Measurements from ENCODE around the gene SPEN.
"Not testable (repeated sequence)": the region's sequence is repeated elsewhere in the genome, so short reads cannot be mapped to it uniquely, and the experiment has no call there.

Gene SPEN

DNA sequence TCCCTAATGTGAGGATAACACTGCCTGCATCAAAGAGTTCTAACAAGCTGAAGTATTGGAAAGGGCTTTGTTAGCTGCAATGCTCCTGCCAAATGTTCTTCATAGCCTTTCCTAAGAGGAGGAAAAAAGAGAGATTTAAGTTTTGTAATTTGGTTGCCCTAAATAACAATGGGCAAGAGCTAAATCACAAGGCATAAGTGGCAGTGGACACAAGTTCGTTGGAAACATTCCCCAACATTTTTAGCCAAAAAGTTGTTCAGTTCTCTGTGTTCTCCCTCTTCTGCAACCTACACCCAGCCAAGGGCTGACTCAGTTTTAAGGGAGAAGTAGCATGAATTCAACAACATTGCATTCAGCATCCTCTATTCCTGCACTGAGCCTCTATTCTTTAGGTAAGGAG, 37.4 kb upstream of the SPEN start:
- Histone ChIP-seq H4K20me1 (no peaks in the 10 kb centered on the region), H3K4me3 (no peak overlapping the region), H3K36me3 (no peaks in the 10 kb centered on the region), H3K4me2 (no peak overlapping the region), H3K27ac (no peak overlapping the region), H3K9me3 (no peaks in the 10 kb centered on the region), H3K4me1 (peaks cover 24% of the 10 kb centered on the region), H3K9ac (no peak overlapping the region), H3K27me3 (no peaks in the 10 kb centered on the region)
- TF ChIP-seq Cebpa-rat (IDR thresholded peaks at IDR 0.05): no peak

DNA sequence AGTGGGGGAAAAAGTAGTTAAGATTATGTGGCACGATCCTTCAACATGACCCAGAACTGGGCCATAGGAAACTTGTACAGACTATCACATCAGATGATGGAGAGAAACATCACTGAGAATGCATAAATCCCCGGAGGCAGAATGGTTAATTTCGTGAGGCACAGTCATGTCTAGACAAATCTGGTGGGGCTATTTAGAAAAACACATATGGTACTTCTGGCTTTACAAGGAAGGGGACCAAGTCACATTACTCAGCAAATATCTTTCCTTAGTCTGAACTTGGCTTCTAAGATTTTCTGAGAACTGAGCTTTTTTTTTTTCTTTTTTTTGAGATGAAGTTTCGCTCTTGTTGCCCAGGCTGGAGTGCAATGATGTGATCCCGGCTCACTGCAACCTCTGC, 30.8 kb upstream of the SPEN start:
- Histone ChIP-seq H3K36me3 (no peaks in the 10 kb centered on the region), H3K9me3 (no peaks in the 10 kb centered on the region), H4K20me1 (no peaks in the 10 kb centered on the region), H3K27me3 (no peaks in the 10 kb centered on the region), H3K9ac (no peak overlapping the region), H3K4me3 (no peak overlapping the region), H3K4me1 (peaks cover 53% of the 10 kb centered on the region), H3K4me2 (peak overlapping the region; percentile 17), H3K27ac (no peak overlapping the region)
- no peak for TF ChIP-seq Cebpa-rat (IDR thresholded peaks at IDR 0.05)

DNA sequence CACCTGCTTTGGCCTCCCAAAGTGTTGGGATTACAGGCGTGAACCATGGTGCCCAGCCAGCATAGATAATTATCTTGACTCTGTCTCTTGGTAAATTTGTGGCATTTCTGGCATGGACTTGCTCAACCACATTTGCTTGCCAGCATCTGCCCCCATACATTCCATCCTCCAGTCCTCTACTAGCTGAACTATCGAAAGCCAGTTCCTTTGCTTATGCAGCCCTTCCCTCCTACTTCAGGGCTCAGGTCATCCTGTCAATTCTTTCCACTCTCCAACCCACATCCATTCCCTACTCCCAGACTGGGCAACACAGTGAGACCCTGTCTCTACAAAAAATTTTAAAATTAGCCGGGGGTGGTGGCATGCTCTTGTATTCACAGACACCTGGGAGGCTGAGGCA, 27.0 kb upstream of the SPEN start:
- Histone ChIP-seq H3K27me3 (no peaks in the 10 kb centered on the region), H3K9ac (no peak overlapping the region), H3K4me1 (peaks cover 30% of the 10 kb centered on the region), H3K9me3 (no peaks in the 10 kb centered on the region), H4K20me1 (no peaks in the 10 kb centered on the region), H3K4me3 (no peak overlapping the region), H3K36me3 (no peaks in the 10 kb centered on the region), H3K4me2 (no peak overlapping the region), H3K27ac (no peak overlapping the region)
- no peak for TF ChIP-seq Cebpa-rat (IDR thresholded peaks at IDR 0.05)

DNA sequence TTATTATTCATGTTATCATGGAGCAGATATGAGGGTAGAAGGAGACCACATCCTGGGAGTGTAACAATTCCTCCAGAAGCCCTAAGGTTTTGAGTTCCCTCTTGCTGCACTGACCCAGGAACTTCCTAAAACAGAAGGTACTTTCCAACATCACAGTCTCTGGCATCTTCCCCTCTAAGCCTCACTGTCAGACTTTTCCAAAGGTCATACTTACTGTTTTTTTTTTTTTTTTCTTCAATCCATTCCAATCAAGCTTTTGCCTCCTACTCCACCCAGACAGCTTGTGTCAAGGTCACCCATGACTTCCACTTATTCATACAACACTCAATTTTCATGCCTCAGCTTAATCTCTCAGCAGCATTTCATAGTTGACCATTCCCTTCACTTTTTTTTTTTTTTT, 21.7 kb upstream of the SPEN start:
- H3K27ac ChIP-seq: no peak overlapping the region
- no peaks in the 10 kb centered on the region for H3K9me3 ChIP-seq
- peak overlapping the region; percentile 54 for H3K4me2 ChIP-seq
- peaks cover 44% of the 10 kb centered on the region for H3K4me1 ChIP-seq
- no peaks in the 10 kb centered on the region for H4K20me1 ChIP-seq
- no peak for TF ChIP-seq Cebpa-rat (IDR thresholded peaks at IDR 0.05)
- no peaks in the 10 kb centered on the region for H3K36me3 ChIP-seq
- no peaks in the 10 kb centered on the region for H3K27me3 ChIP-seq
- no peak overlapping the region for H3K9ac ChIP-seq
- no peak overlapping the region for H3K4me3 ChIP-seq

DNA sequence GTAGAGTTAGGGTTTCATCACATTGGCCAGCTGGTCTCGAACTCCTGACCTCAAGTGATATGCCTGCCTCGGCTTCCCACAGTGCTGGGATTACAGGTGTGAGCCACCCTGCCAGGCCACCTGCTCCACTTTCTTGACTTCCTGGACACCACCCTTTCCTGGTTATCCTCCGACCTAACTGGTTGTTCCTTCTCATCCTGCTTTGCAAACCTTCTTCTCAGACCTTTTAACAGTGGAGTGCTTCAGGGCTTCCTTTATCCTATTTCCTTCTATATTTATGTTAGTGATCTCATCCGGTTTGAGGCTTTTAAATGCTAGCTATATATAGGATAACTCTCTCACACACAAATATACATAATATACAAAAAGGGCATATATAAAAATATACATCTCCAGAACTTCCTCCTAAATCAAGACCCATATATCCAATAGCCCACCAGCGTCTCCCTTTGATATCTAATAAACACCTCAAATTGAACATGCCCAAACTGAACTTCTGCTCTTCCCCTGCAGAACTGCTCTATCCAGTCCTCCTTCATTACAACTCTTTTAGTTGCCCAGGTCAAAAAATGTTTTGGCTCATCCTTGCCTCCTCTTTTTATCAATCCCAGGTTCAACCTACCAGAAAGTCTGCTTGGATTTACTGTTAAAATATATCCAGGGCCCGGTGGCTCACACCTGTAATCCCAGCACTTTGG, 20.5 kb upstream of the SPEN start:
- peak overlapping the region; percentile 26; the same call in 1 of the 2 replicates for H3K4me2 ChIP-seq
- no peak for TF ChIP-seq Cebpa-rat (IDR thresholded peaks at IDR 0.05)

DNA sequence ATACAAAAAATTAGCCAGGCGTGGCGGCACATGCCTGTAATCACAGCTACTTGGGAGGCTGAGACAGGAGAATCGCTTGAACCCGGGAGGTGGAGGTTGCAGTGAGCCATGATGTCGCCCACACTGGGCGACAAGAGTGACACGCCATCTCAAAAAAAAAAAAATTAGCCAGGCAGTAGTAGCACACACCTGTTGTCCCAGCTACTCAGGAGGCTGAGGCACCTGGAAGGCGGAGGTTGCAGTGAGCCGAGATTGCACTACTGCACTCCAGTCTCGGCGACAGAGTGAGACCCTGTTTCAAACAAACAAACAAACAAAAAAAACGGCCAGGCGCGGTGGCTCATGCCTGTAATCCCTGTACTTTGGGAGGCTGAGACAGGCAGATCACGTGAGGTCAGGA, 19.9 kb upstream of the SPEN start:
- H3K27me3 ChIP-seq, H3K9me3 ChIP-seq, H4K20me1 ChIP-seq, H3K36me3 ChIP-seq, H3K4me2 ChIP-seq, H3K27ac ChIP-seq, H3K9ac ChIP-seq, H3K4me3 ChIP-seq: not testable (repeated sequence)
- H3K4me1 ChIP-seq: peaks cover 62% of the 10 kb centered on the region

More for the DNA sequence above, 20.5 kb upstream of the SPEN start:
- Histone ChIP-seq H3K9me3 (no peaks in the 10 kb centered on the region), H3K4me1 (peaks cover 56% of the 10 kb centered on the region), H3K4me3 (no peak overlapping the region), H3K27ac (no peak overlapping the region), H3K36me3 (no peaks in the 10 kb centered on the region), H3K9ac (no peak overlapping the region), H4K20me1 (no peaks in the 10 kb centered on the region), H3K27me3 (no peaks in the 10 kb centered on the region)

- H3K4me2 ChIP-seq: peak overlapping the region; percentile 91
- H3K4me1 ChIP-seq: peaks cover 72% of the 10 kb centered on the region
- not testable (repeated sequence) for H3K36me3 ChIP-seq
Observed at GRCh38 chr1:15828931-15829330, 18.6 kb upstream of the SPEN start.

GRCh38 chr1:15830258-15830657, 17.2 kb upstream of the SPEN start:
- 0 out of 2 replicates have a peak overlapping the region, but pooled peaks have one; percentile 34 for H3K9ac ChIP-seq
- peak overlapping the region; percentile 29; the same call in 1 of the 2 replicates for H3K4me3 ChIP-seq
- no peaks in the 10 kb centered on the region for H3K36me3 ChIP-seq
- no peak for TF ChIP-seq Cebpa-rat (IDR thresholded peaks at IDR 0.05)
- H4K20me1 ChIP-seq: no peaks in the 10 kb centered on the region
- H3K27me3 ChIP-seq: no peaks in the 10 kb centered on the region
- H3K4me1 ChIP-seq: peaks cover 70% of the 10 kb centered on the region
- H3K27ac ChIP-seq: peak overlapping the region; percentile 50
- no peaks in the 10 kb centered on the region for H3K9me3 ChIP-seq
- H3K4me2 ChIP-seq: peak overlapping the region; percentile 91

More at GRCh38 chr1:15828931-15829330, 18.6 kb upstream of the SPEN start:
- H3K9ac ChIP-seq, H3K27me3 ChIP-seq, H3K4me3 ChIP-seq, H3K9me3 ChIP-seq, H4K20me1 ChIP-seq: not testable (repeated sequence)
- 0 out of 2 replicates have a peak overlapping the region, but pooled peaks have one; percentile 50 for H3K27ac ChIP-seq

DNA sequence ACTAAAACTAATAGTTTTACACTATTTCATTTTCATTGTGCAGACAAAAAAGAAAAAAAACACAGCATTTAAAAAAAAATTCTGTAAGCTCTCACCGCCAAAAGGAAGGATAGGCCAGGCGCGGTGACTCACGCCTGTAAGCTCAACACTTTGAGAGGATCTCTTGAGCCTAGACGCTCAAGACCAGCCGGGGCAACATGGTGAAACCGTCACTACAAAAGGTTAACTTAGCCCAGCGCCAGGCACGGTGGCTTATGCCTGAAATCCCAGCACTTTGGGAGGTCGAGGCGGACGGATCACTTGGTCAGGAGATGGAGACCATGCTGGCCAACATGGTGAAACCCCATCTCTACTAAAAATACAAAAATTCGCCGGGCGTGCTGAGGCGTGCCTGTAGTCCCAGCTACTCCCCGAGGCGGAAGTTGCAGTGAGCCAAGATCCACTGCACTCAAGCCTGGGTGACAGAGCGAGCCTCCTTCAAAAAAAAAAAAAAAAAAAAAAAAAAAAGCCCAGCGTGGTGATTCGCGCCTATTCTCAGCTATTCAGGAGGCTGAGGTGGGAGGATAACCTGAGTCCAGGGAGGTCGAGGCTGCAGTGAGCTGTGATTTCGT, 14.3 kb upstream of the SPEN start:
- Histone ChIP-seq H3K9ac (peak overlapping the region; percentile 99), H3K9me3 (no peaks in the 10 kb centered on the region), H3K27ac (peak overlapping the region; percentile 99), H3K4me1 (peaks cover 64% of the 10 kb centered on the region), H3K27me3 (no peaks in the 10 kb centered on the region), H3K4me3 (peak overlapping the region; percentile 78), H3K36me3 (no peaks in the 10 kb centered on the region), H3K4me2 (peak overlapping the region; percentile 91), H4K20me1 (no peaks in the 10 kb centered on the region)
- no peak for TF ChIP-seq Cebpa-rat (IDR thresholded peaks at IDR 0.05)

DNA sequence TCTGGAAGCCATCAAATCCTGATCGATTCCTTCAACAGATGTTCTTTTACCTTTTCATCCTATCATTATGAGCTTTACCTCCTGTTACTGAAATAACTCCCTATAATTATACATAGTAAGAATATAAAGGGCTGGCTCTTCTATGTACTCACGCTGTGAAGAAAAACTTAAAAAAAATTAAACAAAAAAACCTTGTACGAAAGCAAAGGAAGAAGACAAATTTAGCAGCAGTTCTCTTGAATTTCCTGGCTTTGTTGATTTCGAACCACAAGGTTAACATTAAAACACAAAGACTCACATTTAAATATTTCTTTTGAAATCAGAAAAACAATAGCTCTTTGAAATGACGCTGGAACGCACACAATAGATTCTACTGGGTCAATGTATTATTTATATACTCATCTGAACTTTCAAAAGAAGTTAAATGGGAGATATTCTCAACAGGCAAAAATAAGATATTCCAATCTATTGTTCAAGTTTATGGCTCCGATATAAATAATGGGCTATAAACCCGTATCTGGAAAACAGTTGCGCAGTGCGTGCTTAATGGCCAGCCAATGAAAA, 13.6 kb upstream of the SPEN start:
- no peaks in the 10 kb centered on the region for H3K9me3 ChIP-seq
- peaks cover 61% of the 10 kb centered on the region for H3K4me1 ChIP-seq
- no peaks in the 10 kb centered on the region for H4K20me1 ChIP-seq
- H3K4me3 ChIP-seq: peak overlapping the region; percentile 78
- TF ChIP-seq Cebpa-rat (IDR thresholded peaks at IDR 0.05): no peak
- no peaks in the 10 kb centered on the region for H3K27me3 ChIP-seq
- no peaks in the 10 kb centered on the region for H3K36me3 ChIP-seq
- peak overlapping the region; percentile 99 for H3K9ac ChIP-seq
- peak overlapping the region; percentile 91 for H3K4me2 ChIP-seq
- peak overlapping the region; percentile 99 for H3K27ac ChIP-seq

All from BLaER1 (cell line).